ENCODE results near the gene HHATL. TPM values are rescaled to one million over a fixed set of nuclear protein-coding genes. Genes with fewer than 3 reads are reported as not detected.

HHATL gene
- total RNA-seq, 5 donors from 2014 or later (not counting 1 experiment from before 2014, with no cell fraction given) = not detected

- Mint-ChIP-seq H3K27ac (no peak overlapping the region), H3K36me3 (no peaks in the 10 kb centered on the region), H3K4me1 (no peaks in the 10 kb centered on the region), H3K27me3 (no peaks in the 10 kb centered on the region), H3K9me3 (no peaks in the 10 kb centered on the region), H3K4me3 (no peak overlapping the region)
- ATAC-seq (replicated peaks in 1 of 4) (no peak), DNase-seq (no peak)
- ChIA-PET POLR2A (interaction anchor here in 1 of 2 donors (0.6 kb wide), 1 partner anchor 1457 kb away, joined by 5 read pairs; no protein-coding TSS in a partner anchor), CTCF (interaction anchor here (0.6 to 0.8 kb wide), 2 partner anchors 185 to 229 kb away, joined by 3 to 6 read pairs; partner anchors contain the start of gene VIPR1 (in 1 of the 2))
- no peaks in the 10 kb centered on the region for H3K4me1 ChIP-seq (ENCODE audit: control insufficient read depth in 1 of 2, extremely low read depth in 1 of 2, insufficient read depth in 2 of 2, low read length in 2 of 2)
- no peak overlapping the region for H3K27ac ChIP-seq (ENCODE audit: low read length)
- no peaks in the 10 kb centered on the region for H3K36me3 ChIP-seq (ENCODE audit: control insufficient read depth in 2 of 2, extremely low read depth in 1 of 2, insufficient read depth in 1 of 2, low read length in 1 of 2)
- 72% methylated on average over 4 of the region's 6 CpGs for WGBS (ENCODE audit: insufficient coverage)
- H3K9me3 ChIP-seq = no peaks in the 10 kb centered on the region
- H3K4me3 ChIP-seq (ENCODE audit: control insufficient read depth in 1 of 2, extremely low read depth in 1 of 2, low read length in 1 of 2) = no peak overlapping the region
- H3K27me3 ChIP-seq (replicated peaks in 1 of 2; ENCODE audit: control insufficient read depth in 2 of 2, extremely low read depth in 1 of 2, insufficient read depth in 2 of 2, low read length in 1 of 2) = peaks cover 0 to 3% of the 10 kb centered on the region in 2 experiments
Observed at GRCh38 chr3:42731476-42732195, 29.0 kb upstream of the HHATL start.

- Mint-ChIP-seq H3K27ac (no peak overlapping the region), H3K4me3 (no peak overlapping the region), H3K9me3 (no peaks in the 10 kb centered on the region), H3K4me1 (no peaks in the 10 kb centered on the region), H3K36me3 (no peaks in the 10 kb centered on the region), H3K27me3 (peaks cover 0 to 3% of the 10 kb centered on the region in 2 donors)
- CTCF ChIA-PET = interaction anchor here in 1 of 2 donors (0.6 kb wide), 1 partner anchor 228 kb away, joined by 6 read pairs; the partner anchor contains the start of gene VIPR1
- H3K4me1 ChIP-seq (ENCODE audit: control insufficient read depth in 1 of 2, extremely low read depth in 1 of 2, insufficient read depth in 2 of 2, low read length in 2 of 2) = no peaks in the 10 kb centered on the region
- no peak for DNase-seq
- H3K27me3 ChIP-seq (replicated peaks in 1 of 2; ENCODE audit: control insufficient read depth in 2 of 2, extremely low read depth in 1 of 2, insufficient read depth in 2 of 2, low read length in 1 of 2) = peaks cover 0 to 3% of the 10 kb centered on the region in 2 experiments
- POLR2A ChIA-PET = interaction anchor here in 1 of 2 donors (0.6 kb wide), 1 partner anchor 1458 kb away, joined by 5 read pairs; no protein-coding TSS in a partner anchor
- WGBS (ENCODE audit: insufficient coverage) = no CpG with 5 or more reads among the region's 3 CpGs
- ATAC-seq (replicated peaks in 1 of 4) = no peak
- H3K4me3 ChIP-seq (ENCODE audit: control insufficient read depth in 1 of 2, extremely low read depth in 1 of 2, low read length in 1 of 2) = no peak overlapping the region
- no peaks in the 10 kb centered on the region for H3K9me3 ChIP-seq
- no peaks in the 10 kb centered on the region for H3K36me3 ChIP-seq (ENCODE audit: control insufficient read depth in 2 of 2, extremely low read depth in 1 of 2, insufficient read depth in 1 of 2, low read length in 1 of 2)
- no peak overlapping the region for H3K27ac ChIP-seq (ENCODE audit: low read length)
Observed at GRCh38 chr3:42730706-42731420, 28.3 kb upstream of the HHATL start.

- Histone ChIP-seq H3K27ac (ENCODE audit: low read length) (no peak overlapping the region), H3K9me3 (no peaks in the 10 kb centered on the region), H3K4me1 (ENCODE audit: control insufficient read depth in 1 of 2, extremely low read depth in 1 of 2, insufficient read depth in 2 of 2, low read length in 2 of 2) (no peaks in the 10 kb centered on the region), H3K27me3 (replicated peaks in 1 of 2; ENCODE audit: control insufficient read depth in 2 of 2, extremely low read depth in 1 of 2, insufficient read depth in 2 of 2, low read length in 1 of 2) (no peaks in the 10 kb centered on the region), H3K36me3 (ENCODE audit: control insufficient read depth in 2 of 2, extremely low read depth in 1 of 2, insufficient read depth in 1 of 2, low read length in 1 of 2) (no peaks in the 10 kb centered on the region), H3K4me3 (ENCODE audit: control insufficient read depth in 1 of 2, extremely low read depth in 1 of 2, low read length in 1 of 2) (no peak overlapping the region)
- H3K9me3 Mint-ChIP-seq = no peaks in the 10 kb centered on the region
- no peaks in the 10 kb centered on the region for H3K36me3 Mint-ChIP-seq
- CTCF ChIA-PET = no interaction called here
- peaks cover 4 to 6% of the 10 kb centered on the region in 2 donors for H3K27me3 Mint-ChIP-seq
- no peak for DNase-seq
- POLR2A ChIA-PET = no interaction called here
- no peak overlapping the region for H3K4me3 Mint-ChIP-seq
- H3K27ac Mint-ChIP-seq = no peak overlapping the region
- no peaks in the 10 kb centered on the region for H3K4me1 Mint-ChIP-seq
- no peak for ATAC-seq (replicated peaks in 1 of 4)
- 74% methylated on average over 7 of the region's 11 CpGs for WGBS (ENCODE audit: insufficient coverage)
Observed at GRCh38 chr3:42730294-42730693, 27.7 kb upstream of the HHATL start.

GRCh38 chr3:42729404-42730145 is 27.0 kb upstream of the HHATL start:
- ATAC-seq (replicated peaks in 1 of 4) (no peak), DNase-seq (no peak)
- no peaks in the 10 kb centered on the region for H3K36me3 Mint-ChIP-seq
- Histone ChIP-seq H3K9me3 (no peaks in the 10 kb centered on the region), H3K4me3 (ENCODE audit: control insufficient read depth in 1 of 2, extremely low read depth in 1 of 2, low read length in 1 of 2) (no peak overlapping the region), H3K27ac (ENCODE audit: low read length) (no peak overlapping the region), H3K27me3 (replicated peaks in 1 of 2; ENCODE audit: control insufficient read depth in 2 of 2, extremely low read depth in 1 of 2, insufficient read depth in 2 of 2, low read length in 1 of 2) (no peaks in the 10 kb centered on the region), H3K36me3 (ENCODE audit: control insufficient read depth in 2 of 2, extremely low read depth in 1 of 2, insufficient read depth in 1 of 2, low read length in 1 of 2) (no peaks in the 10 kb centered on the region), H3K4me1 (ENCODE audit: control insufficient read depth in 1 of 2, extremely low read depth in 1 of 2, insufficient read depth in 2 of 2, low read length in 2 of 2) (no peaks in the 10 kb centered on the region)
- no peak overlapping the region for H3K27ac Mint-ChIP-seq
- no peaks in the 10 kb centered on the region for H3K9me3 Mint-ChIP-seq
- no peak overlapping the region for H3K4me3 Mint-ChIP-seq
- H3K27me3 Mint-ChIP-seq = peaks cover 4 to 6% of the 10 kb centered on the region in 2 donors
- 92% methylated on average over 5 of the region's 6 CpGs for WGBS (ENCODE audit: insufficient coverage)
- CTCF ChIA-PET = no interaction called here
- H3K4me1 Mint-ChIP-seq = no peaks in the 10 kb centered on the region
- POLR2A ChIA-PET = interaction anchor here in 1 of 2 donors (0.5 kb wide), 1 partner anchor 252 kb away, joined by 3 read pairs; no protein-coding TSS in a partner anchor

GRCh38 chr3:42728668-42729364 is 26.2 kb upstream of the HHATL start:
- no peak overlapping the region for H3K27ac Mint-ChIP-seq
- no peak overlapping the region for H3K27ac ChIP-seq (ENCODE audit: low read length)
- H3K4me1 Mint-ChIP-seq = no peaks in the 10 kb centered on the region
- H3K4me3 ChIP-seq (ENCODE audit: control insufficient read depth in 1 of 2, extremely low read depth in 1 of 2, low read length in 1 of 2) = no peak overlapping the region
- no peaks in the 10 kb centered on the region for H3K27me3 ChIP-seq (replicated peaks in 1 of 2; ENCODE audit: control insufficient read depth in 2 of 2, extremely low read depth in 1 of 2, insufficient read depth in 2 of 2, low read length in 1 of 2)
- no peaks in the 10 kb centered on the region for H3K9me3 Mint-ChIP-seq
- H3K9me3 ChIP-seq = no peaks in the 10 kb centered on the region
- H3K4me1 ChIP-seq (ENCODE audit: control insufficient read depth in 1 of 2, extremely low read depth in 1 of 2, insufficient read depth in 2 of 2, low read length in 2 of 2) = no peaks in the 10 kb centered on the region
- H3K36me3 ChIP-seq (ENCODE audit: control insufficient read depth in 2 of 2, extremely low read depth in 1 of 2, insufficient read depth in 1 of 2, low read length in 1 of 2) = no peaks in the 10 kb centered on the region
- H3K4me3 Mint-ChIP-seq = no peak overlapping the region
- peaks cover 6 to 10% of the 10 kb centered on the region in 2 donors for H3K27me3 Mint-ChIP-seq
- ATAC-seq (replicated peaks in 1 of 4) (no peak), DNase-seq (peak in 1 of 35 experiments; percentile 2)
- H3K36me3 Mint-ChIP-seq = no peaks in the 10 kb centered on the region
- WGBS (ENCODE audit: insufficient coverage) = no CpG with 5 or more reads among the region's 3 CpGs
- CTCF ChIA-PET = no interaction called here
- POLR2A ChIA-PET = interaction anchor here in 1 of 2 donors (0.5 kb wide), 1 partner anchor 252 kb away, joined by 3 read pairs; no protein-coding TSS in a partner anchor

GRCh38 chr3:42728056-42728455 is 25.5 kb upstream of the HHATL start:
- ChIA-PET CTCF (no interaction called here), POLR2A (no interaction called here)
- H3K36me3 Mint-ChIP-seq = no peaks in the 10 kb centered on the region
- H3K27ac Mint-ChIP-seq = no peak overlapping the region
- ATAC-seq (replicated peaks in 1 of 4) (no peak), DNase-seq (no peak)
- Histone ChIP-seq H3K4me3 (ENCODE audit: control insufficient read depth in 1 of 2, extremely low read depth in 1 of 2, low read length in 1 of 2) (no peak overlapping the region), H3K4me1 (ENCODE audit: control insufficient read depth in 1 of 2, extremely low read depth in 1 of 2, insufficient read depth in 2 of 2, low read length in 2 of 2) (no peaks in the 10 kb centered on the region), H3K27me3 (replicated peaks in 1 of 2; ENCODE audit: control insufficient read depth in 2 of 2, extremely low read depth in 1 of 2, insufficient read depth in 2 of 2, low read length in 1 of 2) (no peaks in the 10 kb centered on the region), H3K27ac (ENCODE audit: low read length) (no peak overlapping the region), H3K36me3 (ENCODE audit: control insufficient read depth in 2 of 2, extremely low read depth in 1 of 2, insufficient read depth in 1 of 2, low read length in 1 of 2) (no peaks in the 10 kb centered on the region), H3K9me3 (no peaks in the 10 kb centered on the region)
- H3K4me3 Mint-ChIP-seq = no peak overlapping the region
- H3K27me3 Mint-ChIP-seq = peaks cover 9 to 13% of the 10 kb centered on the region in 2 donors
- no peaks in the 10 kb centered on the region for H3K9me3 Mint-ChIP-seq
- 100% methylated on average over 1 of the region's 3 CpGs for WGBS (ENCODE audit: insufficient coverage)
- H3K4me1 Mint-ChIP-seq = no peaks in the 10 kb centered on the region
